ENCODE results near the gene HOMER3.
"Not testable (repeated sequence)": the region's sequence is repeated elsewhere in the genome, so short reads cannot be mapped to it uniquely, and the experiment has no call there.

Gene HOMER3

DNA sequence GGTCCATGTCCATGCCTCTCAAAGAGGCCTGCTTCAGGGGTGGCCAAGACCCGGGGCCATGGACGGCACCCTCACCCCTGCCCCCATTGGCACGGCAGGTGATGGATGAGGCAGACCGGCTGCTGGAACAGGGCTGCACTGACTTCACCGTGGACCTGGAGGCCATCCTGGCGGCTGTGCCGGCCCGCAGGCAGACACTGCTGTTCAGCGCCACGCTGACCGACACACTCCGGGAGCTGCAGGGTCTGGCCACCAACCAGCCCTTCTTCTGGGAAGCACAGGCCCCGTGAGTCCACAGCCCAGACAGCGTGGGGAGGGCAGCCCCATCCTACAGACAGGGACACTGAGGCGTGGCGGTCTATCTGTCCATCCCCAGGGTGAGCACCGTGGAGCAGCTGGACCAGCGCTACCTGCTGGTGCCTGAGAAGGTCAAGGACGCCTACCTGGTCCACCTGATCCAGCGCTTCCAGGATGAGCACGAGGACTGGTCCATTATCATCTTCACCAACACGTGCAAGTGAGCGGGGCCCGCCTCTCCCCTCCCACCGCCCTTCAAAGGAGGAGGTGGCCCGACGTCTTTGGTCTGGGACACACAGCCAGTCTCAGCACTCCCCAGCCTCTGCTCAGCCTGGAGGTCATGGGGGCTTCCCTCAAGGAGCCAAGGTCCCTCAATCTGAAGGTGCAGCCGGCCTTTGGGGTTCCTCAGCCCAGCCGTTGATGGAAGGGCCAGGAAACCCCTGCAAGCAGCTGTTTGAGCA, 18.6 kb downstream of the HOMER3 start:
- DNase-seq = no peak

GRCh38 chr19:18921593-18921992, 19.4 kb downstream of the HOMER3 start:
- DNase-seq = no peak

GRCh38 chr19:18920400-18920799, 20.6 kb downstream of the HOMER3 start:
- no peak for DNase-seq

GRCh38 chr19:18919900-18920214, 21.2 kb downstream of the HOMER3 start:
- no peak for DNase-seq

DNA sequence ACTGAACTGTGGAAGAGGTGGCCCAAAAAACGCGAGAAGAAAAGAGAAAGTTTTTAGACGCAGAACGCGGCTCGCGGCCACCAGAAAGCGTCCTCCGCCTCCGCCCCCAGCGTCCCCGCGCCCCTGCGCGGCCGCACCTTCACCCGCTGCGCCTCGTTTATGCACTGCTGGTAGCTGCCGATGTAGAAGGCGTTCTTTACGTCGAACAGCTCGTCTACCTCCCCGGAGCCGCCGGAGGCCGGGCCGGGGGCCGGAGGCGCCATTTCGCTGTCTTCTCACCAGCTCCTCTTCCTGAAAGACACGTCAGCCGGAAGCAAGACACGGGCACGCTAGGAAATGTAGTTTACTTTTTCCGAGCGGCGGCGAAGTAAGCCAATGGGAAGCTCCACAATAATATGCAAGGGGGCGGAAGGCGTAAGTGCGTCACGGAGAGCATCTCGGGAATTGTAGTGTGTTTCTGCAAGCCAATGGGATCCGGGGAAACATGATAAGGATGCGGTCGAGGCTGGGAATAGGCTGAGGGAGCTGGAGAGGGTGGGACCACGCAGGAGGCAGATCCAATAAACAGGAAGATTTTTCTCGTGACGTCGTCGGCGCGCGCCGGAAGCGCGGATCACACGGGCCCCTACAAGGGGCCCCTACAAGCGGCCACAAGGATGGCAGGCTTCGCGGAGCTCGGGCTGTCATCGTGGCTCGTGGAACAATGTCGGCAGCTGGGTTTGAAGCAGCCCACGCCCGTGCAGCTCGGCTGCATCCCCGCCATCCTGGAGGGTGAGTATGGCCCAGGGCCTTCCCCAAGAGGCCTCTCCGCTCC, 21.7 kb downstream of the HOMER3 start, which contains the start of the genes COPE and DDX49:
Gene COPE, minus strand, starts transcription at position 302 of the 814 bp plus-strand sequence. Its CDS starts 39 bp downstream, at position 263.
Gene DDX49, plus strand, starts transcription at position 630 of the 814 bp plus-strand sequence. Its CDS starts 27 bp downstream, at position 657.
- peak; percentile 96 for DNase-seq

DNA sequence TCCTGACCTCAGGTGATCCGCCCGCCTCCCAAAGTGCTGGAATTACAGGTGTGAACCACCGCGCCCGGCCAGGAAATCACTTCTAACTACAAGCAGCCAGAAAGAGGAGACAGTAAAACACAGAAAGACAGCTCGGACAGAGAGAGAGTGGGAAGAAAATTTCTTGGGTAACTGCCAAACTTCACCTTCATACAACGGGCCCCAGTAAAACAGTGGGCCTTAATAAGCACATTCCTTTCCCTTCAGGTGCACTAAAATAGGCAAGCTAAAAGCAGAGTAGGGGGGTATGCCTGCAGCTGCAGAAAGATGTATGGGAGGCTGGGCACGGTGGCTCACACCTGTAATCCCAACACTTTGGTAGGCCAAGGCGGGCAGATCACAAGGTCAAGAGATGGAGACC, 23.4 kb downstream of the HOMER3 start:
- DNase-seq = not testable (repeated sequence)

DNA sequence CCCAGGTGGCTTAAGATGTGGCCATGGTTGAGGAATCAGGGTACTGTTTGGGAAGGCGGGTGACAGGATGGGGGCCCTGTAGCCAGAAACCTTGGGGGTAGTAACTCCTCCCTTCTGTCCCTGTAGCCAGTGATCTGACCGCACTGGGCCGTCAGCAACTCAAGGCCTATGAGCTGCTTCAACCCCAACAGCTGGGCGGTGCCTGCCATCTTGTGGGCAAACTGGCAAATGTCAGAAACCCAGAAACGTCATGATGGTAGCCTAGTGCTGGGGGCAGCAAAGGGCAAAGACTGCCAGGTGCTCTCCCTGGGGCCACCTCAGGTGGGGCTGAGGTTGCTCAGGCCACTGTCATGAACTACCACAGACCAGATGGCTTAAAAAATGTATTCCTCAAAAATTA, 25.4 kb downstream of the HOMER3 start:
- DNase-seq = no peak

DNA sequence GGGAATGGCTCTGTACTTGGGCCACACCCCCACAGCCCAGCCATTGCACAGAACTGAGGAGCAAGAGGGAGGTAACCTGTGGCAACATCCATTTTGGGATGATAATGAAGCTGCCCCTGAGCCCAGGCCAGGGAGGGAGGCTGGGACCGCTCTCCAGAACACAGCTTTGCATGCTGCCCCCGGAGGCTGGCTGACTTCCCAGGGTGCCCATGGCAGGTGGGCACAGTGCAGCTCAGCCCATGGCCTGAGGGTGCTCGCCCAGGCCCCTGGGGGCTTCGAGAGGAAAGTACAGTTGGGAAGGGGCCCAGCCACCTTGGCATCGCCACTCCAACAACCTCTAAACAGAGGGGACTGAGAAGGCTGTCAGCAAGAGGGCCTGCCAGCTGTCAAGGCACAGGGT, 27.6 kb downstream of the HOMER3 start:
- DNase-seq = no peak

DNA sequence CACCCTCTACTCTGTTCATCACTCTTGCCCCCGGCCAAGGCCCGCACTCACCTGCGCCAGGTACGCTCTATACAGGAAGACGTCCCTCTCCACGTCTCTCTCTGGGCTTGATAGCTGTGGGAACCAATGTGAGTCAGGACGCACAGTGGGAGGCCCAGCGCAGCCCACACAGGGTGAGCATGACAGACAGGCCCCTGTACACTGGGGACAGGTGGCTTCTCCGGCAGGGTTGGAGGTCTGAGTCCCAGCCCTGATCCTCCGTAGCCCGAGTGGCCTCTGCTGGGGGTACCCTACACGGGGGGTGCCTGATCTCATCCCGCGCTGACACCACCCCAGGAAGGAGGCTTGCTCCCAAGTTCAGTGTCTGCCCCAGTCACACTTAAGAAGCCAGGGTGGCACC, 28.1 kb downstream of the HOMER3 start:
- DNase-seq = no peak

DNA sequence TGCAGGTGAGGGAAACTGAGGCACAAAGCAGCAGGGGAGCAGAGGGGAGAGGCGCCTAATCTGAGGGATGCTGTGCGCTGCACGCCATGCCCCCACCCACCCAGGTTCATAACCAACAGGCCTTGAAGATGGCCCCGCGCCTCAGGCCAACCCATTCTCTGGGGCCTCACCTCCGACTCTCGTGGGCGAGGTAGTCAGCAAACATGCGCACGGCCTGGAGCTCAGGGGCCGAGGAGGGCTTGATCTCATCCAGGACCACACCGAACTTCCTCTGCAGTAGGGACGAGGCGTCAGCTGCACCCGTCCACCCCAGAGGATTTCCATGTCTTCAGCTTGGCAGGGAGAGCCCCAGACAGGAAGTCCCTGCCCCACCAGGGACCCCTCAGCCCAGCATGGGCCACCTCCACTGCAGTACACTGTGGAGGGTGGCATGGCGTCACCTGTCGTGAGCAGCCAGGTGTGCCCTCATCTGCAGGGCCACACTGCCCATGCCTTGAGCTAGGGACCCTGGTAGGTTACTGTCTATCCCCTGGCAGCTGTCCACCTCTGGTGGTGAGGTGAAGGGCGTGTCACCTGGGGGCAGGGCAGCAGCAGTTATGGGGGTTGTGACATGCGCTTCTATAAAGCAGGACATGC, 30.1 kb downstream of the HOMER3 start:
- no peak for DNase-seq

- DNase-seq = no peak
These were observed 31.0 kb downstream of the HOMER3 start for GRCh38 chr19:18910010-18910409.

DNA sequence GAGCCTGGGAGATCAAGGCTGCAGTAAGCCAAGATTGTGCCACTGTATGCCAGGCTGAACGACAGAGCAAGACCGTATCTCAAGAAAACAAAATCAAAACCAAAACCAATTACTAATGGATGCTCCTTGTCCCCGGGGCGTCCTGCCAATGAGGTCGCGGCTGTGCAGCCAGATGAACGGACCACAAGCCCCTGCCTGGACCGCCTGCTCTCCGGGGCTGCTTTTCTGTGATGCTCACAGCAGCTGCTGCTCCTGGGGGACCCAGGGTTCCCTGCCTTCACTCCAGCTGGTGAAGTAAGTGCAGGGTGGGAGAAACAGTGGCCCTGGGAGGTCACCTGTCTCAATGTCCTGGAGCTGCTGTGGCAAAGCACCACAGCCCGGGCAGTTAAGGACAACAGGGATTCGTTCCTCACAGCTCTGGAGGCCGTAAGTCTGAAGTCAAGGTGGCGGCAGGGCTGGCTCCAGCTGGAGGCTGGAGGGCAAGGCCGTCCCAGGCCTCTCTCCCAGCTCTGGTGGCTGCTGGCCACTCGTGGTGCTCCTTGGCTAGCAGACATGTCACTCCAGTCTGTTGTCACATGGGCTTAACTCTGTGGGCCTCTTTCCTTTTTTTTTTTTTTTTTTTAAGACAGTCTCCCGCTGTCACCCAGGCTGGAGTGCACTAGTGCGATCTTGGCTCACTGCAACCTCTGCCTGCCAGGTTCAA, 31.9 kb downstream of the HOMER3 start:
- no peak for DNase-seq

- no peak for DNase-seq
These were observed 34.2 kb downstream of the HOMER3 start for GRCh38 chr19:18906605-18907519.

DNA sequence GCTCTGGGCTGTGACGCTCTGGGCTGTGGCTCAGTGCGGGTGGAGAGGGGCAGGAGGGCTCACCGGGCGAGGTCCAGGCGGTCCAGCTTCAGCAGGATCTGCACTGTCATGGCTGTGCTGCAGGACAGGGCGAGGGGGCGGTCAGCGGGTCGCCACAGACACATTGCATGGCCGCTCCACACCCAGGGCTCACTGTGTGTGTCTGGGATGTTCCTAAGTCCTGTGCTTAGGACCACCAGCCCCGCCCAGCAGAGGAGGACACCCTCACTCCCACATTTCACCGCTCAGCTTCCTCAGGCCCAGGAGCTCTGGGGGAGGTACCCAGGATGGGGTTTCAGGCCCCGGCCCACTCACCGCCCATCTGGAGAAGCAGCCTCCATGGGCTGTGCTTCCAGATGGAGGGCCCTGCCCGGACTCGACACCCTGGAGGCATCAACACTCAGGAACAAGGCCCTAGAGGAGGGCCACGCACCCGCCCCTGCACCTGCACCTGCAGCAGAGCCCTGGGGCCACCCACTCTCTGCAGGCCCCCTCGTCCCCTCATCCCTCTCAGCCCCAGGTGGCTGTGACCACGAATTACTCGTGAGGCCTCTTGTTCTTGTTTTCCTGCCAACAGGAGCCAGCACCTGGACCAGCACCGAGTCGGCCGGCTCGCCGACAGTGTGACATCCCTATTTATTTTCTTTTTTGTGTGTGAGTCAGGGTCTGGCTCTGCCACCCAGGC, 35.3 kb downstream of the HOMER3 start:
- no peak for DNase-seq

GRCh38 chr19:18905058-18905456, 36.0 kb downstream of the HOMER3 start:
- DNase-seq = no peak

DNA sequence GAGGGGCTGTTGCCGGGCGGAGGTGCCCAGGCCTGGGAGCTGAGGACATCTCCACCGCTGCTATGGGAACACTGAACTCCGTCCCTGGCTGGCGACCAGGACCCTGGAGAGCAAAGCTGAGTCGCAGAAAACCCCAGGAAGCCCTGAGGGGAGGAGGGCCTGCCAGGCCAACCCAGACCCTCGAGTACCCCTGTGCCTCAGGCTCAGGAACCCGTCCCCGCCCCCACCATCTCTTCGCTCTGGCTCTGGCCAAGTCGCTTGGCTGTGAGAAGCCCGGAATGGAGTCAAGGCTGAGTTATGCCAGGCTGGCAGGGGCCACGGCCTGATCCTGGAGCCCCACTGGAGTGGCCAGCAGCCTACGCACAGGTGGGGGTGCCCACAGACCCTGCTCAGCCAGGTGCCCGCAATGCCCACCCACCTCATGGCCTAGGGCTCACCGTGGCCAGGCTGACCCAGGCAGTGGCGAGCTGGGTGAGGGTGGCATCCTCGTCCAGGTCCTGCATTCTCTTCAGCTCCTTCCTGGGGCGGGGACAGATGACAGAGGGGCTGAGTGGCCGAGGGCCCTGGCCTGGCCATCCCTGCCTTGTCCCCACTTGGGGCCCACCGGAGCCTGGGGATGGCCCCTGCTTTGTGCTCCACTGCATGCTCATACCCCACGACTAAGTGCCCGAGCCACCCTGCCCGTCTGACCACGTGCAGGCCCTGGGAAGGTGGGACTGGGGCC, 36.5 kb downstream of the HOMER3 start:
- no peak for DNase-seq

- no peak for DNase-seq
These were observed 37.6 kb downstream of the HOMER3 start for GRCh38 chr19:18903156-18904037.

- DNase-seq = not testable (repeated sequence)
These were observed 38.5 kb downstream of the HOMER3 start for GRCh38 chr19:18902519-18902918.

GRCh38 chr19:18901491-18901890, 39.5 kb downstream of the HOMER3 start:
- no peak for DNase-seq
